CD14-positive monocyte (primary cell): Measurements from ENCODE around the gene DNM2. TPM values are rescaled to one million over a fixed set of nuclear protein-coding genes. Genes with fewer than 3 reads are reported as not detected.

ENCODE experiments used
- DNase-seq, 3 donors: peaks; one replicate each; pipeline ENCODE4 v3.0.0-alpha.2; 2011 to 2022
- H2AFZ ChIP-seq: 2 replicates; pipeline ENCODE4 v1.6.0; 2012; ENCODE audit warnings: mild to moderate bottlenecking, low read depth, low read length, inconsistent platforms; ENCODE audit not compliant: insufficient read depth, poor library complexity, severe bottlenecking
- H3K27ac ChIP-seq, 2 donors: 1 replicate in 1 of 2; 2 replicates in 1 of 2; pipeline ENCODE4 v1.5.1; 2012 to 2013; ENCODE audit warnings: low read length in 2 of 2, control low read depth in 1 of 2, inconsistent platforms in 1 of 2, low read depth in 1 of 2, mild to moderate bottlenecking in 1 of 2
- H3K27me3 ChIP-seq, 2 donors: one replicate each; pipeline versions ENCODE4 v1.6.0 to v1.6.1; 2011 to 2013; ENCODE audit warnings: low read length in 2 of 2; ENCODE audit not compliant: control insufficient read depth in 2 of 2, insufficient read depth in 2 of 2
- H3K36me3 ChIP-seq, 2 donors: replicated peaks in 1 of 2; 1 replicate in 1 of 2; 2 replicates in 1 of 2; pipeline versions ENCODE4 v1.5.1 to v1.6.1; 2012 to 2013; ENCODE audit warnings: low read length in 2 of 2, control low read depth in 1 of 2, inconsistent platforms in 1 of 2, mild to moderate bottlenecking in 1 of 2; ENCODE audit not compliant: insufficient read depth in 2 of 2, control insufficient read depth in 1 of 2
- H3K4me1 ChIP-seq, 2 donors: 1 replicate in 1 of 2; 2 replicates in 1 of 2; pipeline versions ENCODE4 v1.5.1 to v1.6.1; 2012 to 2013; ENCODE audit warnings: low read length in 2 of 2, control low read depth in 1 of 2, inconsistent platforms in 1 of 2, mild to moderate bottlenecking in 1 of 2, moderate library complexity in 1 of 2; ENCODE audit not compliant: insufficient read depth in 2 of 2, control insufficient read depth in 1 of 2
- H3K4me2 ChIP-seq: replicated peaks from 2 replicates; pipeline ENCODE3; 2012; ENCODE audit warnings: low read length, moderate library complexity, mild to moderate bottlenecking; ENCODE audit not compliant: poor library complexity, severe bottlenecking; ENCODE audit errors: extremely low read depth
- H3K4me3 ChIP-seq, 3 experiments: fragments of 200-600 bp in 1 of 3; sonication (generic) in 1 of 3; replicated peaks in 1 of 3; 1 replicate in 2 of 3; 2 replicates in 1 of 3; pipeline ENCODE4 v1.5.1; 2011 to 2013; ENCODE audit warnings: low read length in 3 of 3, mild to moderate bottlenecking in 3 of 3, control low read depth in 2 of 3, low read depth in 2 of 3, inconsistent platforms in 1 of 3, moderate library complexity in 1 of 3
- H3K79me2 ChIP-seq: 2 replicates; pipeline ENCODE4 v1.6.0; 2012; ENCODE audit warnings: mild to moderate bottlenecking, control low read depth, inconsistent platforms, low read length, moderate library complexity; ENCODE audit not compliant: insufficient read depth
- H3K9ac ChIP-seq: 2 replicates; pipeline ENCODE4 v1.6.0; 2017; ENCODE audit warnings: low read length, mild to moderate bottlenecking; ENCODE audit not compliant: insufficient read depth, poor library complexity, severe bottlenecking
- H3K9me3 ChIP-seq, 2 donors: replicated peaks in 1 of 2; 1 replicate in 1 of 2; 2 replicates in 1 of 2; pipeline versions ENCODE4 v1.5.1 to v1.6.1; 2012 to 2013; ENCODE audit warnings: low read length in 2 of 2, control low read depth in 1 of 2; ENCODE audit not compliant: control insufficient read depth in 1 of 2, insufficient read depth in 1 of 2
- H4K20me1 ChIP-seq: 2 replicates; pipeline ENCODE4 v1.6.0; 2012; ENCODE audit warnings: mild to moderate bottlenecking, low read length, control low read depth, moderate library complexity; ENCODE audit not compliant: insufficient read depth
- H3K27ac Mint-ChIP-seq, 7 donors: one replicate each; pipeline ENCODE4 v1.8.0; 2020; ENCODE audit warnings: mild to moderate bottlenecking in 7 of 7, mixed read lengths in 7 of 7, moderate library complexity in 6 of 7, inconsistent platforms in 2 of 7
- H3K27me3 Mint-ChIP-seq, 3 donors: one replicate each; pipeline ENCODE4 v1.8.0; 2021 to 2022; ENCODE audit warnings: low read depth in 3 of 3, mild to moderate bottlenecking in 3 of 3, mixed read lengths in 3 of 3, moderate library complexity in 3 of 3, inconsistent platforms in 1 of 3
- H3K36me3 Mint-ChIP-seq, 2 donors: one replicate each; pipeline ENCODE4 v1.8.0; 2020; ENCODE audit warnings: mixed read lengths in 2 of 2, inconsistent platforms in 1 of 2, mild to moderate bottlenecking in 1 of 2
- H3K4me1 Mint-ChIP-seq: one replicate; pipeline ENCODE4 v1.8.0; 2020; ENCODE audit warnings: mild to moderate bottlenecking, mixed read lengths
- H3K4me3 Mint-ChIP-seq, 2 donors: one replicate each; pipeline ENCODE4 v1.8.0; 2020; ENCODE audit warnings: mild to moderate bottlenecking in 2 of 2, mixed read lengths in 2 of 2, moderate library complexity in 1 of 2
- H3K9me3 Mint-ChIP-seq, 7 donors: one replicate each; pipeline ENCODE4 v1.8.0; 2020 to 2022; ENCODE audit warnings: mixed read lengths in 7 of 7, mild to moderate bottlenecking in 6 of 7, moderate library complexity in 6 of 7, inconsistent platforms in 2 of 7
- CTCF ChIP-seq: fragments of 200-600 bp; IDR thresholded peaks from one replicate; pipeline ENCODE4 v1.8.0; 2022; ENCODE audit warnings: antibody characterized with exemption, mild to moderate bottlenecking
- WGBS: methylation state at CpG from one replicate; pipeline ENCODE4 v1.1.5; 2013; ENCODE audit warnings: missing lambda C conversion rate; ENCODE audit not compliant: insufficient coverage; 5-methylcytosine and 5-hydroxymethylcytosine counted together
- intact Hi-C, 2 donors: fragments of 100-400 bp; cut with micrococcal nuclease; formaldehyde crosslinking; loops; one replicate each; pipeline versions ENCODE4 v1.15.0 to v1.15.1; 2023
- polyA plus RNA-seq, 3 donors: library from polyadenylated mRNA; depleted of rRNA in 1 of 3; unstranded in 2 of 3; stranded (reverse) in 1 of 3; fragments of 300-500 nt in 2 of 3; fragments of >200 nt in 1 of 3; fragmentation: Illumina TruSeq in 2 of 3; gene quantifications; 1 replicate in 2 of 3; 2 replicates in 1 of 3; pipeline ENCODE4 v1.2.3, GENCODE V29; 2012 to 2021

Gene DNM2
- polyA plus RNA-seq, 3 donors = 53.0 to 186 (median 69.5) TPM

GRCh38 chr19:10748195-10748926, 30.5 kb downstream of the DNM2 start:
- H3K27me3 Mint-ChIP-seq = peaks cover 0 to 4% (median 0%) of the 10 kb centered on the region in 3 donors
- H3K27ac ChIP-seq = peak overlapping the region; percentile 6 to 87
- no peak overlapping the region for H3K4me3 Mint-ChIP-seq

GRCh38 chr19:10748927-10749434, 31.1 kb downstream of the DNM2 start:
- Mint-ChIP-seq H3K4me3 (no peak overlapping the region), H3K9me3 (no peaks in the 10 kb centered on the region), H3K36me3 (peaks cover 8 to 20% of the 10 kb centered on the region in 2 donors), H3K27me3 (peaks cover 0 to 4% (median 0%) of the 10 kb centered on the region in 3 donors), H3K4me1 (peaks cover 75% of the 10 kb centered on the region), H3K27ac (peak overlapping the region; percentile 40 to 95 (median 85))
- Histone ChIP-seq H3K27ac (peak overlapping the region; percentile 6 to 87), H3K9ac (peak overlapping the region; percentile 25), H3K4me1 (peaks cover 54 to 59% of the 10 kb centered on the region in 2 donors), H2AFZ (no peak overlapping the region), H3K36me3 (peaks cover 0 to 11% of the 10 kb centered on the region in 2 donors), H3K79me2 (peaks cover 100% of the 10 kb centered on the region), H3K27me3 (no peaks in the 10 kb centered on the region), H3K4me2 (no peak overlapping the region), H3K4me3 (no peak overlapping the region), H3K9me3 (no peaks in the 10 kb centered on the region), H4K20me1 (peaks cover 97% of the 10 kb centered on the region)
- 22% methylated on average over 6 of the region's 10 CpGs for WGBS
- intact Hi-C loops = no loop called here
- DNase-seq = no peak
- no peak for TF ChIP-seq CTCF

More at GRCh38 chr19:10748195-10748926, 30.5 kb downstream of the DNM2 start:
- TF ChIP-seq CTCF = no peak
- Histone ChIP-seq H3K4me2 (no peak overlapping the region), H3K4me1 (peaks cover 54 to 60% of the 10 kb centered on the region in 2 donors), H3K27me3 (no peaks in the 10 kb centered on the region), H3K9me3 (no peaks in the 10 kb centered on the region), H3K9ac (peak overlapping the region; percentile 25), H2AFZ (no peak overlapping the region), H3K36me3 (peaks cover 0 to 11% of the 10 kb centered on the region in 2 donors), H3K79me2 (peaks cover 100% of the 10 kb centered on the region), H4K20me1 (peaks cover 97% of the 10 kb centered on the region), H3K4me3 (no peak overlapping the region)
- peaks cover 8 to 20% of the 10 kb centered on the region in 2 donors for H3K36me3 Mint-ChIP-seq
- intact Hi-C loops = no loop called here
- no peak for DNase-seq
- no peaks in the 10 kb centered on the region for H3K9me3 Mint-ChIP-seq
- H3K27ac Mint-ChIP-seq = peak overlapping the region in 6 of 7 donors; percentile 9 to 95 (median 72)
- WGBS = 96% methylated on average over 18 of the region's 20 CpGs
- peaks cover 75% of the 10 kb centered on the region for H3K4me1 Mint-ChIP-seq
